Measurements from ENCODE around the gene CSNK2A1.
"Not testable (repeated sequence)": the region's sequence is repeated elsewhere in the genome, so short reads cannot be mapped to it uniquely, and the experiment has no call there.

CSNK2A1 gene

DNA sequence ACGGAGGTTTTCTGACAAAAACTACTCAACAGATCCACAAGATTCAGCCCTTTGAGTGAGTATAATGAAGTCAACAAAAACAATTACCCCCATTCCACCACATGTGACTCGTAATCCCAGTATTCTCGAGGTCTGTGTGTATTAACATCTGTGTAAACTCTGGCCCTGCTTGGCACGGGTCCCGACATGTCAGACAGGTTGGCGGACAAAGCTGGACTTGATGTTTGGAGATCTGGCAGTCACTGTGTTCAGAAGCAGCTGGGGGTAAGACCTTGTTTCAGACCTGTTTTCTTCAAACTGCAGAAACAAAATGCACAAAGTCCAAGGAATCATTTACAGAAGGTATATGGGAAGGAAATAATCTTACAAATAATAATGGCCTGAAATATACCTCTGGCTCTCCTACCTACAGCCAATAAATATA lies 35.2 kb downstream of the CSNK2A1 start:
- H3K4me3 ChIP-seq (ENCODE audit: low read length); H3K27me3 ChIP-seq (ENCODE audit: insufficient read depth, low read length); H3K9me3 ChIP-seq (ENCODE audit: insufficient read depth, low read depth, low read length); H3K9ac ChIP-seq (ENCODE audit: low read depth, low read length); H3K4me1 ChIP-seq (ENCODE audit: insufficient read depth, low read length); H3K27ac ChIP-seq (ENCODE audit: low read depth, low read length): not testable (repeated sequence)
- peaks cover 57% of the 10 kb centered on the region for H3K36me3 ChIP-seq (ENCODE audit: insufficient read depth, low read length)
- WGBS, result 91% methylated on average over 3 of the region's 6 CpGs

DNA sequence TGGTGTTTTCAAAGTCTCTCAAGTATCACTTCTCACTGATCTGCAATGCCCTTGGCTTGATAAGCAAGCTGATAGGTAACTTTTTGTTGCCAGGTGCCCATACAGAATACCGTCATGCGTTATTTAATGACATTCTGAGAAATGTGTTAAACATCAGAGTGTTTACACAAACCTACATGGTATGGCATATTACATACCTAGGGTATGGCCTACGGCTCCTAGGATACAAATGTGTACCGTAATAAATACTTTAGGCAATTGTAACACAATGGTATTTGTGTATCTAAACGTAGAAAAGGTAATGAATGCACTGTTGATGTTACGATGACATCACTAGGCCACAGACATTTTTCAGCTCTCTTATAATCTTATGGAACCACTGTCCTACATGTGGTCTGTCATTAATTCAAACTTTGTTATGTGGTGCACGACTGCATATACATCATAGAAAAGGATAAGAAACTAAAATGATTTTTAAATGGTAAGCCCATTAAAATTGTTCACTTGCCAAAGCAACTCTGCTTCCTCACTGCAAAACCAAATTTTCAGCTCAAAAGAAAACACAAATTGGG lies 35.7 kb downstream of the CSNK2A1 start:
- WGBS, result 95% methylated on average over 6 of the region's 7 CpGs
- Histone ChIP-seq H3K4me1 (ENCODE audit: insufficient read depth, low read length) (no peaks in the 10 kb centered on the region), H3K27me3 (ENCODE audit: insufficient read depth, low read length) (no peaks in the 10 kb centered on the region)

GRCh38 chr20:507006-507758 lies 36.4 kb downstream of the CSNK2A1 start:
- Histone ChIP-seq H3K27me3 (ENCODE audit: insufficient read depth, low read length) (no peaks in the 10 kb centered on the region), H3K9ac (ENCODE audit: low read depth, low read length) (no peak overlapping the region), H3K9me3 (ENCODE audit: insufficient read depth, low read depth, low read length) (no peaks in the 10 kb centered on the region), H3K4me1 (ENCODE audit: insufficient read depth, low read length) (no peaks in the 10 kb centered on the region), H3K27ac (ENCODE audit: low read depth, low read length) (no peak overlapping the region), H3K36me3 (ENCODE audit: insufficient read depth, low read length) (peaks cover 69% of the 10 kb centered on the region), H3K4me3 (ENCODE audit: low read length) (no peak overlapping the region)
- WGBS, result 93% methylated on average over 7 of the region's 7 CpGs

More for the DNA sequence above, 35.7 kb downstream of the CSNK2A1 start:
- Histone ChIP-seq H3K27ac (ENCODE audit: low read depth, low read length) (no peak overlapping the region), H3K9me3 (ENCODE audit: insufficient read depth, low read depth, low read length) (no peaks in the 10 kb centered on the region), H3K9ac (ENCODE audit: low read depth, low read length) (no peak overlapping the region), H3K4me3 (ENCODE audit: low read length) (no peak overlapping the region), H3K36me3 (ENCODE audit: insufficient read depth, low read length) (peaks cover 62% of the 10 kb centered on the region)

- H3K27me3 ChIP-seq (ENCODE audit: insufficient read depth, low read length), result no peaks in the 10 kb centered on the region
- H3K4me3 ChIP-seq (ENCODE audit: low read length), result no peak overlapping the region
- WGBS, result 100% methylated on average over 3 of the region's 3 CpGs
- H3K27ac ChIP-seq (ENCODE audit: low read depth, low read length), result no peak overlapping the region
- H3K9me3 ChIP-seq (ENCODE audit: insufficient read depth, low read depth, low read length), result no peaks in the 10 kb centered on the region
- H3K9ac ChIP-seq (ENCODE audit: low read depth, low read length), result no peak overlapping the region
- H3K4me1 ChIP-seq (ENCODE audit: insufficient read depth, low read length), result no peaks in the 10 kb centered on the region
- H3K36me3 ChIP-seq (ENCODE audit: insufficient read depth, low read length), result peaks cover 89% of the 10 kb centered on the region
Observed at GRCh38 chr20:504632-505075, 38.9 kb downstream of the CSNK2A1 start.

DNA sequence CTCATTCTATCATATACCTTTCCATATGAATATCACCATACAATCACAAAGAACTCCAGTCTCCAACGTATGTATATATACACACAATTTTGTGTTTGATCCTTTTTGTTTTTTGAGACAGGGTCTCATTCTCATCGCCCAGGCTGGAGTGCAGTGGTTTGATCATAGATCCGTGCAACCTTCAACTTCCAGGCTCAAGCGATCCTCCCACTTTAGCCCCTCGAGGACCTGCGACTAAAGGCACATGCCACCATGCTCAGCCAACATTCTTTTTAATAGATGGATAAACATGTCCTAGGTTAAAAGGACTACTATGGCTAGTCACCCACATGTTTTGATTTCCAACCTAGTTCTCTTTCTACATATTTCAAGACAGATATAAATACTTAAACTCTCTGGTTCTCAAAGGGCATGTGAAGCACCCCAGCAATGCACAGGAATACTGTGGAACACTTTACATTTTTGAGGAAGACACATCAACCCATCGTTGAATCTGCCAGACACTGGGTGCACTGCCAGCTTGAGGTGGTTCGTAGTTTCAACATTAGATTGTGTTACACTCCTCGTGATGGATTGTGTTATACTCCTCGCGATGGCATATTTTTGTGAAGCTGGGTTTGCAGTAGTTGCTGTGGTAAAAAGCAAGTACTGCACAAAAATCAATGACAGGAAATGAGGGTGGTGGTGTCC lies 40.4 kb downstream of the CSNK2A1 start:
- WGBS, result 95% methylated on average over 11 of the region's 11 CpGs
- no peak overlapping the region for H3K4me3 ChIP-seq (ENCODE audit: low read length)
- H3K4me1 ChIP-seq (ENCODE audit: insufficient read depth, low read length), result no peaks in the 10 kb centered on the region
- H3K9ac ChIP-seq (ENCODE audit: low read depth, low read length), result no peak overlapping the region
- peaks cover 89% of the 10 kb centered on the region for H3K36me3 ChIP-seq (ENCODE audit: insufficient read depth, low read length)
- H3K27me3 ChIP-seq (ENCODE audit: insufficient read depth, low read length), result no peaks in the 10 kb centered on the region
- no peak overlapping the region for H3K27ac ChIP-seq (ENCODE audit: low read depth, low read length)
- H3K9me3 ChIP-seq (ENCODE audit: insufficient read depth, low read depth, low read length), result no peaks in the 10 kb centered on the region

- peaks cover 97% of the 10 kb centered on the region for H3K36me3 ChIP-seq (ENCODE audit: insufficient read depth, low read length)
- H3K27ac ChIP-seq (ENCODE audit: low read depth, low read length), result no peak overlapping the region
- no peak overlapping the region for H3K9ac ChIP-seq (ENCODE audit: low read depth, low read length)
- no peak overlapping the region for H3K4me3 ChIP-seq (ENCODE audit: low read length)
- WGBS, result 96% methylated on average over 2 of the region's 2 CpGs
- no peaks in the 10 kb centered on the region for H3K4me1 ChIP-seq (ENCODE audit: insufficient read depth, low read length)
- no peaks in the 10 kb centered on the region for H3K27me3 ChIP-seq (ENCODE audit: insufficient read depth, low read length)
- no peaks in the 10 kb centered on the region for H3K9me3 ChIP-seq (ENCODE audit: insufficient read depth, low read depth, low read length)
Observed at GRCh38 chr20:497979-498378, 45.6 kb downstream of the CSNK2A1 start.

GRCh38 chr20:496126-496696 lies 47.4 kb downstream of the CSNK2A1 start:
- no peak overlapping the region for H3K27ac ChIP-seq (ENCODE audit: low read depth, low read length)
- peaks cover 96% of the 10 kb centered on the region for H3K36me3 ChIP-seq (ENCODE audit: insufficient read depth, low read length)
- H3K4me1 ChIP-seq (ENCODE audit: insufficient read depth, low read length), result no peaks in the 10 kb centered on the region
- H3K9me3 ChIP-seq (ENCODE audit: insufficient read depth, low read depth, low read length), result no peaks in the 10 kb centered on the region
- H3K27me3 ChIP-seq (ENCODE audit: insufficient read depth, low read length), result no peaks in the 10 kb centered on the region
- WGBS, result 88% methylated on average over 2 of the region's 2 CpGs
- H3K9ac ChIP-seq (ENCODE audit: low read depth, low read length), result no peak overlapping the region
- H3K4me3 ChIP-seq (ENCODE audit: low read length), result no peak overlapping the region

- no peak overlapping the region for H3K4me3 ChIP-seq (ENCODE audit: low read length)
- H3K9me3 ChIP-seq (ENCODE audit: insufficient read depth, low read depth, low read length), result no peaks in the 10 kb centered on the region
- 97% methylated on average over 5 of the region's 5 CpGs for WGBS
- H3K9ac ChIP-seq (ENCODE audit: low read depth, low read length), result no peak overlapping the region
- no peaks in the 10 kb centered on the region for H3K27me3 ChIP-seq (ENCODE audit: insufficient read depth, low read length)
- no peaks in the 10 kb centered on the region for H3K4me1 ChIP-seq (ENCODE audit: insufficient read depth, low read length)
- H3K36me3 ChIP-seq (ENCODE audit: insufficient read depth, low read length), result peaks cover 98% of the 10 kb centered on the region
- H3K27ac ChIP-seq (ENCODE audit: low read depth, low read length), result no peak overlapping the region
Observed at GRCh38 chr20:492159-492558, 51.4 kb downstream of the CSNK2A1 start.

GRCh38 chr20:487655-488054 lies 55.9 kb downstream of the CSNK2A1 start:
- peaks cover 98% of the 10 kb centered on the region for H3K36me3 ChIP-seq (ENCODE audit: insufficient read depth, low read length)

DNA sequence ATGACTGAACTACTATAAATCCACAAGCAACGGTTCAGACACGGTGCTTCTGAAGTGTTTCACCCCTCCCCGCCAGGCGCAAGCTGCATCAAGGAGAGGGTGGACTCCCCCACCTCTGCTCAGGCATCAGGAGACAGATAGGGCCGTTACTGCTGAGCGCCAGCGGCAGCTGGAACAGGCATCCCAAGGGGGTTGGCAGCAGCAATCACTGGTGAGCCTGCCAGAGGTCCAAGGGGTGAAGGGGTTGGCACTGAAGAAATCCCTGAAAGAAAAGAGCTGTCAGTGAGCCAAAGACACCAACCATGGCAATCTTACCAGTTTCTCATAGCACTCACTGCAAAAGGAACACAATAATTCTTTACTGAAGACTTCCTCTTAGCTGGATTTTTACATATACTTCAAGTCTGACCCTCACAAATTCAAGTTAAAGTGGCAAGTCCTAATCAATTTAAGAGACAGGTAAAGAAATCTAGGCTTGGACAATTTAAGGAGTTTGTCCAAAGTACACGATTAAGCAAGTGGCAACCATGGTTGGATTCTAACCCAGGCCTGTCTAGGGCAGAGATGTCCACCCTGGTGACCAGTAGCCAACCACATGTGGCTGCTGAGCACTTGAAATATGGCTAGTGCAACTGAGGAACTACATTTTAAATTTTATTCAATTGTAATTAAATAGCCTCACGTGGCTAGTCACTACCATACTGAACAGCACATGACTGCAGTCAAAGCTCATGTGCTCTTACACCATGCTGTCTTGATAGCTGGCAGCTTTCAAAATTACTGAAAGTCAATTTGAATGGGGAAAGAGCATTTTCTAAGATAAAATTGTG lies 59.6 kb downstream of the CSNK2A1 start:
- Histone ChIP-seq H3K27me3 (ENCODE audit: insufficient read depth, low read length) (no peaks in the 10 kb centered on the region), H3K27ac (ENCODE audit: low read depth, low read length) (no peak overlapping the region), H3K4me3 (ENCODE audit: low read length) (no peak overlapping the region), H3K9ac (ENCODE audit: low read depth, low read length) (no peak overlapping the region), H3K36me3 (ENCODE audit: insufficient read depth, low read length) (peaks cover 98% of the 10 kb centered on the region), H3K4me1 (ENCODE audit: insufficient read depth, low read length) (no peaks in the 10 kb centered on the region), H3K9me3 (ENCODE audit: insufficient read depth, low read depth, low read length) (no peaks in the 10 kb centered on the region)
- WGBS, result 92% methylated on average over 9 of the region's 9 CpGs

More at GRCh38 chr20:487655-488054, 55.9 kb downstream of the CSNK2A1 start:
- Histone ChIP-seq H3K4me1 (ENCODE audit: insufficient read depth, low read length) (no peaks in the 10 kb centered on the region), H3K27ac (ENCODE audit: low read depth, low read length) (no peak overlapping the region), H3K27me3 (ENCODE audit: insufficient read depth, low read length) (no peaks in the 10 kb centered on the region), H3K4me3 (ENCODE audit: low read length) (no peak overlapping the region), H3K9me3 (ENCODE audit: insufficient read depth, low read depth, low read length) (no peaks in the 10 kb centered on the region), H3K9ac (ENCODE audit: low read depth, low read length) (no peak overlapping the region)
- 97% methylated on average over 4 of the region's 4 CpGs for WGBS
